Stimulated activated CD4-positive, alpha-beta T cell treated with anti-CD3 and anti-CD28 coated beads, Interleukin-1b, Interleukin-23, amount 100 ng/mL, for 24 hours (primary cell): Measurements from ENCODE around the gene OR5H15.
"Not testable (repeated sequence)": the region's sequence is repeated elsewhere in the genome, so short reads cannot be mapped to it uniquely, and the experiment has no call there.

ENCODE experiments used
- DNase-seq, 4 experiments: peaks; one replicate each; pipeline ENCODE4 v3.0.0-alpha.2; 2020; ENCODE audit warnings: low read depth in 4 of 4, low spot score in 1 of 4

The OR5H15 gene

GRCh38 chr3:98166396-98166795 is at the start of gene OR5H15:
Gene OR5H15 (plus strand): TSS chr3:98166696. CDS start chr3:98168700, 2,004 bp downstream.
- no peak for DNase-seq

GRCh38 chr3:98130421-98130820 is 36.1 kb upstream of the OR5H15 start, which contains the start of gene OR5H1:
Gene OR5H1 (plus strand): TSS chr3:98130721. CDS start chr3:98132698, 1,977 bp downstream.
- no peak for DNase-seq

DNA sequence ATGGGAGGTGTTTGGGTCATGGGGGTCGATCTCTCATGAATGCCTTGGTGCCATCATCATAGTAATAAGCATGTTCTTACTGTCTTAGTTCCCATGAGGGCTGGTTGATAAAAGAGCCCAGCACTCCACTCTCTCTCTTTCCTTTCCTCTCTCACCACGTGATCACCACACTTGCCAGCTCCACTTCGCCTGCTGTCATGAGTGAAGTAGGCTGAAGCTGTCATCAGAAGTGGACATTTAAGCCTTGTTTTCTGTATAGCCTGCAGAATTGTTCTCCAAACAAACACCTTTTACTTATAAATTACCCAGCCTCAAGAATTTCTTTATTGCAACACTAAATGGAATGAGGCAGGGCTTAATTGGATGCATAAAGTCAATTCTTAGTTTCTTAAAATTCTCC is 29.9 kb upstream of the OR5H15 start:
- DNase-seq = no peak

DNA sequence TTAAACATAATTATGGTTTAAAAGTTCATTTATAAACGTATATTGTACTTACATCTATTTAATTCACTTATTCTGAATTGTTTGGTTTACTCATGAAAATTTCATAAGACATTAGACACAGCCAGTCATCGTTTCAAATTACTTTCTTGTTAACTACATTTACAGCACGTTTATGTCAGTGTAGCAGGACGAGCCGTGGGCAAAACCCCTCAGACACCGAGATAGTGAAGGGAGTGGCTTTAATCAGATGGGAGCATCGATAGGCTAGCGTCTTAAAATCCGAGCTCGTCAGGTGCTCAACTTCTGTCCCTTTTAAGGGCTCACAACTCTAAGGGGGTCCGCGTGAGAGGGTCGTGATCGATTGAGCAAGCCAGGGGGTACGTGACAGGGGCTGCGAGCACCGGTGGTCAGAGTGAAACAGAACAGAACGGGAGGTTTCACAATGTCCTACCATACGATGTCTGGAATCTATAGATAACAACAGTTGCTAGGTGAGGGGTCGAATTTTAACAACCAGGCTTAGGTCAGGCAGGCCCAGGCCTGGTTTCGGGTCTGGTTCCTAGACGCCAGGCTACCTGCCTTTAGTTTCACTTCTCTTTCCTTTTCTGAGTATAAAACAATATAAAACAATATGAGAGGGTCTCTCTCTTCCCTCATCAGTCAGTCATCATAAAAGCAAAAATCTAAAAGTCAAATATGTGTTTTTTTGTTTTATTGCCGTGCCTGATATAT is 28.5 kb upstream of the OR5H15 start:
- not testable (repeated sequence) for DNase-seq

GRCh38 chr3:98140531-98140930 is 26.0 kb upstream of the OR5H15 start:
- no peak for DNase-seq

GRCh38 chr3:98147179-98147578 is 19.3 kb upstream of the OR5H15 start, which contains the start of gene OR5H14:
Gene OR5H14 (plus strand): TSS chr3:98147479. CDS start chr3:98149386, 1,907 bp downstream.
- no peak for DNase-seq

DNA sequence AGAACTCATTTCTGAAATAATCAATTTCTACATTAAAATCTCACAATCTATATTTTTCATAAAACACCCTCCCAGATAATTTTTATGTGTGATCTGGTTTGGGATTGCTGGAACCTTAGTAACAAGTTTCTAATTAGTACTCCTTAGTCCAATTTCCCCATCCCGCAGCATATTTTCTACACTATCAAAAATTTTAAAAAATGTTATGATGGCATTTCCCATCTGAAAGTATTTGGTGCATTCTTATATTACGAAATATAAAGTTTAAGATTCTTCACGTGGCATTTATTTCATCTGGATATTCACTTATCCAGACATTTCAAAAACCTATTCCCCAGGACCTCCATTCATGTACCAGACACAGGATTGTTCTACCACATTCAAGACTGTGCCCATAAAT is 17.7 kb upstream of the OR5H15 start:
- no peak for DNase-seq

- not testable (repeated sequence) for DNase-seq
Measured at GRCh38 chr3:98149456-98149855, 17.0 kb upstream of the OR5H15 start.

GRCh38 chr3:98151241-98151640 is 15.3 kb upstream of the OR5H15 start:
- DNase-seq = no peak

- DNase-seq = no peak
Measured at GRCh38 chr3:98171071-98171470, 4.6 kb downstream of the OR5H15 start.

DNA sequence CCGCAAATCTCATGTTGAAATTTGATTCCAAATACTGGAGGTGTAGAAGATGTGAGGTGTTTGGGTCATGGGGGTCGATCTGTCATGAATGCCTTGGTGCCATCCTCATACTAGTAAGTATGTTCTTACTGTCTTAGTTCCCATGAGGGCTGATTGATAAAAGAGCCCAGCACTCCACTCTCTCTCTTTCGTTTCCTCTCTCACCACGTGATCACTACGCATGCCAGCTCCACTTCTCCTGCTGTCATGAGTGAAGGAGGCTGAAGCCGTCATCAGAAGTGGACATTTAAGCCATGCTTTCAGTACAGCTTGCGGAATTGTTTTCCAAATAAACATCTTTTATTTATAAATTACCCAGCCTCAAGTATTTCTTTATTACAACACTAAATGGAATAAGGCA is 6.1 kb downstream of the OR5H15 start:
- DNase-seq = no peak

GRCh38 chr3:98180319-98180890 is 13.9 kb downstream of the OR5H15 start:
- no peak for DNase-seq

DNA sequence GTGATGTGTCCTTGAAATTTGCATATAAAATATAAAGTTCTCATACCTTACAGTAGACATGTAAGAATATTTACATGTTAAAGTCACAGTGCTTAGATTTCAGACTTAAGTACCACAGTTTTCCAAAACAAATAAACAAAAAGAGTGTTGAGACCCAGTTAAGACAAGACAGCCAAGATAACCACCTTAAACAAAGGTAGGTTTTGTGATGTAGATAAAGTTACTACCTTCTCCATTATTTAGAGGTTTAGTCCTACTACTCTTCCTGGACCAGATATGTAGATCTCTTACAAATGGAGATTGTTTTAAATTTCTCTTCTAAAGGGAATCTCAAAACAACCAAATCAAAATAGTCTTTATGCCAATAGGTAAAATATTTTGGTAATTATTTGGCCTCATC is 15.7 kb downstream of the OR5H15 start:
- DNase-seq = no peak

- DNase-seq = no peak
Measured at GRCh38 chr3:98185180-98185579, 18.7 kb downstream of the OR5H15 start.

GRCh38 chr3:98188545-98188944 is 22.0 kb downstream of the OR5H15 start:
- DNase-seq = no peak

DNA sequence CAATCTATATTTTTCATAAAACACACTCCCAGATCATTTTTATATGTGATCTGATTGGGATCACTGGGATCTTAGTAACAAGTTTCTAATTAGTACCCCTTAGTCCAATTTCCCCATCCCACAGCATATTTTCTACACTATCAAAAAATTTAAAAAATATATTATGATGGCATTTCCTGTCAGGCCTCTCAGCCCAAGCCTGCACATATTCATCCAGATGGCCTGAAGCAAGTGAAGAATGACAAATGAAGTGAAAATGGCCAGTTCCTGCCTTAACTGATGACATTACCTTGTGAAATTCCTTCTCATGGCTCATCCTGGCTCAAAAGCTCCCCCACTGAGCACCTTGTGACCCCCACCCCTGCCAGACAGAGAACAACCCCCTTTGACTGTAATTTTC is 24.4 kb downstream of the OR5H15 start:
- DNase-seq = not testable (repeated sequence)

DNA sequence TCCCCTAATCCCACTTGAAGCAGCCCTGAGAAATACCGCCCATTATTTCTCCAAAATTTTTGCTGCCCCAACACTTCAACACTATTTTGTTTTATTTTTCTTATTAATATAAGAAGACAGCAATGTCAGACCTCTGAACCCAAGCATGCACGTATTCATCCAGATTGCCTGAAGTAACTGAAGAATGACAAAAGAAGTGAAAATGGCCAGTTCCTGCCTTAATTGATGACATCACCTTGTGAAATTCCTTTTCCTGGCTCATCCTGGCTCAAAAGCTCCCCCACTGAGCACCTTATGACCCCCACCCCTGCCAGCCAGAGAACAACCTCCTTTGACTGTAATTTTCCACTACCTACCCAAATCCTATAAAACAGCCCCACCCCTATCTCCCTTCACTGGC is 29.8 kb downstream of the OR5H15 start:
- not testable (repeated sequence) for DNase-seq

DNA sequence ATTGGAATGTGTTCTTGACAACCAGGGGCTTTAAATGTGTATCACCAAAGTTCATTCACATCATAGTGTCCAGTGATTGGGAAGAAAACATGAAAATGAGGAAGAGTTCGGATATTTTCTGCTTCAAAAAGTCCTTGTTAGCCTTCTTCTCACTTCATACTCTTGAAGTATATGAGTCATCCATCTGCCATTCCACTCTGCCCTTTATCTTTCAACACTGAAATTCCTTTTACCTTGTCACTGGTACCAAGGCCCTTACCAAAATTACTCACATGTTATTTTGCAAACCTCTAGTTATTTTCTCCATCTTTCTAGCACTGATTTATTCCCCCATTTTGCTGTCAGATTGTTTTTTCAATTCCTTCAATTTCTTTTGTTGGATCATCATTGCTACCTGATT is 32.5 kb downstream of the OR5H15 start:
- DNase-seq = no peak

- no peak for DNase-seq
Measured at GRCh38 chr3:98209244-98209643, 42.7 kb downstream of the OR5H15 start.

GRCh38 chr3:98213276-98213675 is 46.8 kb downstream of the OR5H15 start:
- DNase-seq = no peak

- no peak for DNase-seq
Measured at GRCh38 chr3:98215051-98215450, 48.6 kb downstream of the OR5H15 start.
